Measurements from ENCODE around the gene SZT2. TPM values are rescaled to one million over a fixed set of nuclear protein-coding genes. Genes with fewer than 3 reads are reported as not detected.

SZT2 gene
- total RNA-seq, 1 donor from 2014 or later = 86.6 TPM

DNA sequence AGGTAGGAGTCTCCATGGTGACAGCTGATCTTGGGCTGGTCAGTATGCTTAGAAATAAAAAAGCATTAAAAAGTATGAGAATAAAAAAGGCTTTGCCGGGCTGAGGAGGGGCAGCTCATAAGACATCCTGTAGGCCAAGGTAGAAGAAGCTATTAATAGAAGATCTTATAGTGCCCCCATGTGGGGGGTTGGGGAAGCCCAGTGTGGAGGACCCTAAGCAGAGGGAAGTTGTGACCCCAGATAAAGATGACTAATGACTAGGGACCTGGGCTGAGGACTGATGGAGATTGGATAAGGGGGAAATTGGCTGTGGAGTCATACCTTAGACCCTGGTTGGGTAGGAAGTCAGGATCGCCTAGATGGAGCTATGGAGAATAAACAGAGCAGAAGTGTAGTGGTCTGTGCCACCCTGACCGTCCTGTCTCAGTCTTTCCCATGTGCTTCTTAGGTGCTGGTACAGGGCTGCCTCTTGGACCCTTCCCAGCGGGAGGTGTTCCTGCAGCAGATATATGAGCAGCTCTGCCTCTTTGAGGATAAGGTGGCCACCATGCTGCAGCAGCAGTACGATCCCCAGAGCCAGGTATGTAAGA, 25.0 kb downstream of the SZT2 start:
- ATAC-seq = peak; percentile 87
- intact Hi-C loops (cut with DNase I) = loop anchor here (5.0 kb wide), 1 partner anchor 187 kb away; no protein-coding TSS in a partner anchor

DNA sequence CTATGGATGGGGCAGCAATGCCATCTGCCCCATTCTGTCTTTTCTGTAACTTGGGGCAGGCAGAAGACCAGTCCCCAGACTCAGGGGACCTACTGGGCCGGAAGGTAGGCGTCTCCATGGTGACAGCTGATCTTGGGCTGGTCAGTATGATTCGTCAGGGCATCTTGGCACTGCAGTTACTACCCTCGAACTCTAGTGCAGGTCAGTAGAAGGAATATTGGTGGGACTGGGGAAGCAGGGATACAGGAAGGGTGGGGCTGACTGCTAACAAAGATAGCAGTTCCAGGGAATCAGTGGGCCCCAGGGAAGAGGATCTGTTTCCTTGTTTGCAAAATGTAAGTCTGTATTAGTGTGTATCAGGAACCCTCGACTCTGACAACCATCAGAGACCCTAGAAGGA, 26.2 kb downstream of the SZT2 start:
- DNase-seq (ENCODE audit: low spot score) = no peak
- intact Hi-C loops (cut with DNase I) = no loop called here
- ATAC-seq = no peak

More for the DNA sequence above, 25.0 kb downstream of the SZT2 start:
- no peak for DNase-seq (ENCODE audit: low spot score)

- intact Hi-C loops (cut with DNase I) = no loop called here
- ATAC-seq (no peak), DNase-seq (ENCODE audit: low spot score) (no peak)
Observed at GRCh38 chr1:43418858-43419257, 29.2 kb downstream of the SZT2 start.

DNA sequence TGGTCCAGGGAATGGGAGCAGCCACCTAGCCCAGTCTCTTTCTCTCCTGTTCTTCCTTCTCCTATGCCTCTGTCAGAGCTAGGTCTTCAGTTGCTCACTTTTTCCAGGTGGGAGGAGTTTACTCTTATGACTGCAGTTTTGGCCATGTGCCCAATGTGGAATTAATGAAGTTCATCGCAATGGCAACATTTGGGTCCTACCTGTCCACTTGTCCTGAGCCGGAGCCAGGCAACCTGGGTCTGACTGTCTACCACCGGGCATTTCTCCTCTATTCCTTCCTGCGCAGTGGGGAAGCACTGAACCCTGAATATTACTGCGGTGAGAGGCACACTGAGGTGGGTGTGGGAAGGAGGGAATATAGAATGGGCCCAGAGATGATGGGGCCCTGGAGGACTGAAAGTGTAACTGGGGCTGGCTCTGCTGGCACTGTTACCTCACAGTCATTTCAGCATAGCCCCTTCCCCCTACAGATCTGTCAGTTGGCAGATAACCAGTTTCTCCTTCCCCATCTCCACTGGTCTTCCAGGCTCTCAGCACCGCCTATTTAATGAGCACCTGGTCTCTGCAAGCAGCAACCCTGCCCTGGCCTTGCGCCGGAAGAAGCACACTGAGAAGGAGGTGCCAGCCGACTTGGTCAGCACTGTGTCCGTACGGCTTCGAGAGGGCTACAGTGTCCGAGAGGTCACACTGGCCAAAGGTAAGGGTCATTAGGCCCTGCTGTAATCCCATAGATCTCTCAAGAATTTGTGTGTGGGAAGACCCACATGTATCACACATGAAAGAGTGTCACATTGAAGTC, 30.1 kb downstream of the SZT2 start:
- intact Hi-C loops (cut with DNase I) = no loop called here

DNA sequence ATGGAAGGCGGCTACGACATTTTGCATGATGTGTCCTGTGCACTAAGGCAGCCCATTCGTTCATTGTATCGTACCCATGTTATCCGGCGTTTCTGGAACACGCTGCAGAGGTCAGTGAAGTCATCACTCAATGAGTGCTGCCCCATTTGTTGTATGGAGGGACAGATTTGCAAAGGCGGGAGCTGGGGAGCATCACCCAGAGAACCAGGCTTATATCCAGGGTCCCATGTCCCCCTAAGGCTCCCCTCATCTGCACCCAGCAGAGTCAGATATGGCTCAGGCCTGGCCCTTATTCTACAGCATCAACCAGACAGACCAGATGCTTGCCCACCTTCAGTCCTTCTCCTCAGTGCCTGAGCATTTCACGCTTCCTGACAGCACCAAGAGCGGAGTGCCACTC, 31.2 kb downstream of the SZT2 start:
- no peak for ATAC-seq
- intact Hi-C loops (cut with DNase I) = no loop called here
- no peak for DNase-seq (ENCODE audit: low spot score)

More for the DNA sequence above, 30.1 kb downstream of the SZT2 start:
- DNase-seq (ENCODE audit: low spot score) = no peak
- no peak for ATAC-seq

DNA sequence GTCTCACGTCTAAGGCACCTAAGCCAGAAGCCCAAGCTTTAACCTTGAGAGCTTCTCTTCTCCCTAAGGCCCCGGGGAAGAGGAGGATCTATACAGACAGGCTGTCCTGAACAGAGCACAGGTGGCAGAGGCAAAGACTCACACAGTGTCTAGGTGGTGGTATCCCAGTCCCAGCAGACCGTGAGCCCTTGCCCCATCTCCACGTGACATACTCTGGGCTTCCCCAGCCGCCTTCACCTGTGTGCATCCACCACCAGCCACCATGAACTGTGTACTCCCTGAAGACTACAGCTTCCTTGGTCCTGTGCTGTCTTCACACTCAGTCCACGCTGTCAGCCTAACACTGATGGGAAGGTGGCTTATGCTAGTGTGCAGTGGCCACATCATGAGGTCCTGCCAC, 31.7 kb downstream of the SZT2 start:
- intact Hi-C loops (cut with DNase I) = no loop called here
- DNase-seq (ENCODE audit: low spot score) (no peak), ATAC-seq (no peak)

DNA sequence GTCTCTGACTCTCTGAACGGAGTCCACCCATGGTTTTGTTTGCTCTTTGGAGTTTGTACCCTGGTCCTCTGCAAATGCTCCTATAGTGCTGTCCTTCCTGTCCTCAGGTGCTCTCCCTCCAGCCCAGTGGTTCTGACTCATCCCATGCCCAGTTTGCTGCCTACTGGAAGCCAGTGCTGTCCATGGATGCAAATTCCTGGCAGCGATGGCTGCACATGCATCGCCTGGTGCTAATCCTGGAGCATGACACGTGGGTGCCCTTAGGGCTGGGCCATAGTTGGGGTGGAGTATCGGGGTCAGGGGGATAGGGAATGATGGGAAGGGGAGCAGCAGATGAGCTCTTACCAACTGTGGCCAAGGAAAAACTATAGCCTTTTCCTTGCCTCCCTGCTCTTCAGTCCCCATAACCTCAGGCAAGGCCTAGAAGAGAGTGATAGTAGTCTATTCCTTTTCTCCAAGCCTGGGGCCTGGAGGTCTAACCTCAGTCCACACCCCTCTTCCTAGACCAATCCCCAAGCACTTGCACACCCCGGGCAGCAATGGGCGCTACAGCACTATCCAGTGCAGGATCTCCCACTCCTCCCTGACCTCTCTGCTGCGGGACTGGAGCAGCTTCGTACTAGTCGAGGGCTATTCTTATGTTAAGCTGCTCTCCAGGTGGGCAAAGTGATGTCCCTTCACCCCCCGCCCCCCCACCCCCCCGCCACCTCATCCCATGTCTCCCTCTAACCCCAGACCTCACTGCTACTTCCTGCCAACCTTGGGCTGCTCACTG, 32.5 kb downstream of the SZT2 start:
- no peak for ATAC-seq

DNA sequence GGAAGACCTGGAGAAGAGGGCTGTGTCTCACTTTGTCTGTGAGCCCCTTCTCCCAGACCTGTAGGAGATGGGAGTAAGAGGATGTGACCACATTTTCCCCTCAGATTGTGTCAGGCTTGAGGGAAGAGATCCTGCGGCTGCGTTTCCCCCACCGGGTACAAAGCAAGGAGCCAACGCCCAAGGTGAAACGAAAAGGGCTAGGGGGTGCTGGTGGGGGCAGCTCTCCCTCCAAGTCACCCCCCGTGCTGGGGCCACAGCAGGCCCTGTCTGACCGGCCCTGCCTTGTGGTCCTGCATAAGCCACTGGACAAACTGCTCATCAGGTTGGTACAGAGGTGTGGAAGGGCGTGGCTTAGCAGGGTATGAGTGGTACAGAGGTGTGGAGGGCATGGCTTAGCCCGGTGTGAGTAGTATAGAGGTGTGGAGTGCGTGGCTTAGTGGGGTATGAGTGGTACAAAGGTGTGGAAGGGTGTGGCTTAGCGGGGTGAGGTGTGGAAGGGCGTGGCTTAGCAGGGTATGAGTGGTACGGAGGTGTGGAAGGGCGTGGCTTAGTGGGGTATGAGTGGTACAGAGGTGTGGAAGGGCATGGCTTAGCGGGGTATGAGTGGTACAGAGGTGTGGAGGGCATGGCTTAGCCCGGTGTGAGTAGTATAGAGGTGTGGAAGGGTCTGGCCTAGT, 33.4 kb downstream of the SZT2 start:
- no peak for DNase-seq (ENCODE audit: low spot score)
- intact Hi-C loops (cut with DNase I) = no loop called here

More for the DNA sequence above, 32.5 kb downstream of the SZT2 start:
- intact Hi-C loops (cut with DNase I) = no loop called here
- DNase-seq (ENCODE audit: low spot score) = no peak

DNA sequence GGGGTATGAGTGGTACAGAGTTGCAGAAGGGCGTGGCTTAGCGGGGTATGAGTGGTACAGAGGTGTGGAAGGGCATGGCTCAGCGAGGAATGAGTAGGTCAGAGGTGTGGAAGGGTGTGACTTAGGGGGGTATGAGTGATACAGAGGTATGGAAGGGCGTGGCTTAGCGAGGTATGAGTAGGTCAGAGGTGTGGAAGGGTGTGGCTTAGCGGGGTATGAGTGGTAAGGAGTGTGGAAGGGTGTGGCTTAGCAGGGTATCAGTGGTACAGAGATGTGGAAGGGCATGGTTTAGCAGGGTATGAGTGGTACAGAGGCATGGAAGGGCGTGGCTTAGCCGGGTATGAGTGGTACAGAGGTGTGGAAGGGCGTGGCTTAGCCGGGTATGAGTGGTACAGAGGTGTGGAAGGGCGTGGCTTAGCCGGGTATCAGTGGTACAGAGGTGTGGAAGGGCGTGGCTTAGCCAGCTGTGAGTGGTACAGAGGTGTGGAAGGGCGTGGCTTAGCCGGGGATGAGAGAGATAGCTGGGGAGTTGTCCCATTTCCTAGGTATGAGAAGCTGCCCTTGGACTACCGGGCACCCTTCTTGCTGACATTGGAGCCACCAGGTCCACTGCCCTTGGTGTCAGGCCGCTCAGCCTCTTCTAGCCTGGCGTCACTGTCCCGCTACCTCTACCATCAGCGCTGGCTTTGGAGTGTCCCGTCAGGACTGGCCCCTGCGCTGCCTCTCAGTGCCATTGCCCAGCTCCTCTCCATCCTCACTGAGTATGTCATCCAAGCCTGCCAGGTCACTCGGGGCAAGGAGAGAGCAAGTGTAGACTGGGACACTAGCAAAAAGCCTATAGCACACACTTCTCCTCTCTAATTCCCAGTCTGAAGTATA, 34.2 kb downstream of the SZT2 start:
- intact Hi-C loops (cut with DNase I) = no loop called here
- no peak for ATAC-seq

More for the DNA sequence above, 33.4 kb downstream of the SZT2 start:
- no peak for ATAC-seq

DNA sequence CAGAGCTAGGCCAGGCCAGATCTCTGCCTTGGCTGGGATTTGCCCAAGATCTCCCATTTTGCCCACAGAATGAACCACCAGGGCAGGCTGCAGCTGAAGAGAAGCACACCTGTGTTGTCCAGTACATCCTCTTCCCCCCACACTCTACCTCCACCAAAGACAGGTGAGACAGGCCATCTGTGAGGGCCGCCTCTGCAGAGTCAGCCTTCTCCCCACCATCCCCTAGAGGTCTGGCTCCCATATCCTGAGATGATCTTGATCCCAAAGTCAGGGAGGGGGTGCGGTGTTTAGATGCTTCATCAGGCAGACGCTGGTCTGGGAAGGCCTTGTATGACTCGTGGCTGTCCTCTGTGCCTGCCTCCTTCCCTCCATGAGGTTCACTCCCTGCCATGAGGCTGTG, 35.3 kb downstream of the SZT2 start:
- ATAC-seq = no peak
- no peak for DNase-seq (ENCODE audit: low spot score)
- intact Hi-C loops (cut with DNase I) = no loop called here

More for the DNA sequence above, 34.2 kb downstream of the SZT2 start:
- DNase-seq (ENCODE audit: low spot score) = no peak

DNA sequence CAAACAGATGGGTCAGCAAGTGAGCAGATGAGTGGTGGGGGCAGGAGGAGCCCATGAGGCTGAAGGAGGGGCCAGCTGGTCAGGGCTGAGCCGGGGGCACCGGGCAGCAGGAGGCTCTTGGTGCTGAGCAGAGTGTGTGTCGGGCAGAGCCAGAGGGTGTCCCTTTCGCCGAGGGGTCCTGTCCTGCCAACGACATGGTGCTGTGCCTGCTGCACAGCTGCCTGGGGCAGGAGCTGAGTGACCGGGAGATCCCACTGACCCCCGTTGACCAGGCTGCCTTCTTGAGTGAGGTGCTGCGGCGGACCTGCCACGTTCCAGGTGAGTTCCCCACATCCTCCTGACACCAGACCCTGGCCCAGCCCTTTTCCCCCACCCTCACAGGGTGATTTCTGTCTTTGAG, 36.5 kb downstream of the SZT2 start:
- intact Hi-C loops (cut with DNase I) = no loop called here
- ATAC-seq = no peak
- no peak for DNase-seq (ENCODE audit: low spot score)

DNA sequence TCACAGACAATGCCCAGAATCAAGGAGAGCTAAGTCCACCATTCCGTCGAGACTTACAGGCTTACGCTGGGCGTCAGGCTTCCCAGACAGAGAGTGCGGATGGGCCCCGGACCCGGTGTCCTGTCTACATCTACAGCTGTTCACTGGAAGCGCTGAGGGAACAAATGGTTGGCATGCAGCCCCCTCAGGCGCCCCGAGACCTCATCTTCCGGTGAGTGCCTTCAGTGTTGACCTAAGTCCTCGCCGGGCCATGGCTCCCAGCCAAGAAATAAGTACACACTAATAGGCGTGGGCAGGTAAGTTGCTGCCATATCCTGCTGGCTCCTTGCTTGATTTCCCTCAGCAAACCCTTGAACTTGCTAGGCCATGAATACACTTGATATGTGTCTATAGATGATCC, 37.8 kb downstream of the SZT2 start:
- intact Hi-C loops (cut with DNase I) = no loop called here
- ATAC-seq = no peak
- no peak for DNase-seq (ENCODE audit: low spot score)

- ATAC-seq = no peak
- no peak for DNase-seq (ENCODE audit: low spot score)
- intact Hi-C loops (cut with DNase I) = no loop called here
Observed at GRCh38 chr1:43427941-43428340, 38.2 kb downstream of the SZT2 start.

DNA sequence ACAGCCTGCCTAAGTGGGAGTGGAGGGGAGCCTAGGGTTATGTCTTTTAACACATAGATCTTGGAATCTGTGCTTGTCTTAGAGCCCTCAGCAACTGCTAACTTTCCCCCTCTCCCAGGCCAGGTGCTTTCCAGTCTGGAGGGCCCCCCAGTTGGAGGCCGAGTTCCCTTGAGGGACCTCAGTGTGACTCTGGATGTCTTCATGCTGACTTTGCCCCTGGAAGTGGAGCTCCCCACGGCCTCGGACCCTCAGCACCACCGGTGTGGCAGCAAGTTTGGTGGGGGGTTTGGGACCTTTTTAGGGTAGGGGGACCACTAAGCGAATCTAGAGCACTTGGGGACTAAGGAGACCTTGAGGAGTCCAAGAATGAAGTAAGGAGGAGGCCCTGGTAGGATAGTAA, 41.1 kb downstream of the SZT2 start:
- intact Hi-C loops (cut with DNase I) = no loop called here
- DNase-seq (ENCODE audit: low spot score) (no peak), ATAC-seq (no peak)

DNA sequence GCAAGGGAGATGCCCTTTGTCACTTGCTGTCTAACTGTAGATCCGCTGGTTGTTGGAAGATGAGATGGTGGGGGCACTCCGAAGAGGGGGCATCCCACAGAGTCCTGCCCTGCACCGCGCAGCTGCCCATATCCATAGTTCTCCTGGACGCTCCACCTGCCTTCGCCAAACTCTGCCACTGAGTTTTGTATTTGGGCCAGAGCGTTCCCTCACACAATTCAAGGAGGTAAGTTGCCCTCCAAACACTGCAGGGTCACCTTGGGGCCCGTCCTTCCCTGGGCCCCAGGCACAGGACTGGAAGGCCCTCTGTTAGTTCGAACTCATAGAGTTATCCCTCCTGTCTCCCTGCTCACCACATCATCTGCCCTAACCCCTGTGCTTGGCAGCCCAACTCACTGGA, 42.0 kb downstream of the SZT2 start:
- intact Hi-C loops (cut with DNase I) = no loop called here
- no peak for ATAC-seq
- DNase-seq (ENCODE audit: low spot score) = peak; percentile 39

- DNase-seq (ENCODE audit: low spot score) (peak; percentile 57), ATAC-seq (no peak)
- intact Hi-C loops (cut with DNase I) = no loop called here
Observed at GRCh38 chr1:43432171-43432860, 42.6 kb downstream of the SZT2 start.

- DNase-seq (ENCODE audit: low spot score) (peak; percentile 39), ATAC-seq (no peak)
- intact Hi-C loops (cut with DNase I) = no loop called here
Observed at GRCh38 chr1:43432907-43433306, 43.2 kb downstream of the SZT2 start.

- DNase-seq (ENCODE audit: low spot score) (peak; percentile 40), ATAC-seq (no peak)
- intact Hi-C loops (cut with DNase I) = no loop called here
Observed at GRCh38 chr1:43434256-43434655, 44.6 kb downstream of the SZT2 start.
